GM18868 (cell line): ENCODE measurements around the gene TGFBI.
A peak's percentile ranks its signal among the peaks of the same experiment; 100 is the strongest.

Source experiments
- ATAC-seq: cut with Tn5 transposase; IDR thresholded peaks from one replicate; pipeline ENCODE4 v1.9.1; 2021; ENCODE audit warnings: mild to moderate bottlenecking, moderate library complexity; ENCODE audit not compliant: unreplicated experiment

TGFBI gene

DNA sequence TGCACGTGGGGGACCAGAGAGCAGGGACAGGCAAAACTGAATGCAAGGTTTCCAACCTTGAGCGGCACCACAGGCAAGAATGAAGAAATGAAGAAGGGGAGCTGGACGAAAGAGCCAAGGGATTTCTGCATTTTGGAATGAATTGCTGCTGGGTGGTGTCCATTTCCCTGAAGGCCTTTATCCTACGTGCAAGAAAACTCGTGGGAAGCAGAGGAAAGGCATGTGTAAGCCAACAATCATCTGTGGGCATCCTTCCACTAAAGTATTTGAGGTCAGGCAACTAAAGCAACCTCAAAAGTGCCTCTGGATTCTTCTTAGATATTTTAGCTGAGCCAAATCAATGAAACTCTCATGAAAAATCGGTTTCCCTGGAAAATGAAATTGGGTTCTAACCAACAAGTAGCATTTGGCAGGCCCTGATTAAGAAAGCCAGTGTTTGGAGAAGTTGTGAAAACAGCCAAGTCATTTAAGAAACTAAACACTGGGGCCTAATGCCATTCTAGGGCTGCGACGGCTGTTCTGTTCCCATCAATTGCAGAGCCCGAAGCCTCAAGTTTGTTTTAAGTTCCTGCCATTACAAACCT lies 4.7 kb upstream of the TGFBI start:
- no peak for ATAC-seq

DNA sequence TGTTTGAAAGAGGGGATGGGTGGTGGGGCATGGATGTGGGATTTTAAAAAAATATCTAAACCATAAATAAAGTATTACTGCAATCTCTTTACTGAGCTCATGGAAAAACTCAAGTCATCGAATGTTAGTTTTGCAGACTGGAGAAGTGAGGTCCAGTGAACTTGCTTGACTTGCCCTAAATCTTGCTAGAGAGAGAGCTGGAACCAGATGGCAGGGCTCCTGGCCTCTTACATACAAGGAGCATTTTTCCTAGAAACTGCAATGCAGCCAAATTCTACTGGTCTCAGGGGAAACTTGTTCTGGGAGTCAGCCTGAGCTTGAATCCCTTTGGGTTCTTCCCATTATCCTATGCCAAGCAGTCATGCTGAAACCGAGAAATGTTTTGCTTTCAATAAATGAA lies 2.9 kb upstream of the TGFBI start:
- no peak for ATAC-seq

DNA sequence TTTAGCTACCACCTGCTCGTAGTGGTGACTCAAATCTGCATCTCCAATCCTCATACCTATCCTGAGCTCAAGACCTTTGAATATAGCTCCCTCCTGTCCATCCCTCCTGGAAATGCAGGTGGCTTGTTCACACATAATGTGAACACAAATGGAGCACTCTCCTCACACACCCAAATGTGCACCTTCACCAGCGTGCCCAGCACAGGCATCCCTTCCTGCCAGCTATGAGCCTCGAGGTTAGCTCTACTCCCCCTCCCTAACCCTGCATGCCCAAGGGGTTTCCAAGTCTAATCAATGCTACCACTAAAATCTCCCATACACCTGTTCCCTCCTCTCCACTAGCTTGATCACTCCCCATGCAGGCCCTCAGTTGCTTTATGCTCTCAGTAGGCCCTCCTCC lies 2.2 kb upstream of the TGFBI start:
- no peak for ATAC-seq

DNA sequence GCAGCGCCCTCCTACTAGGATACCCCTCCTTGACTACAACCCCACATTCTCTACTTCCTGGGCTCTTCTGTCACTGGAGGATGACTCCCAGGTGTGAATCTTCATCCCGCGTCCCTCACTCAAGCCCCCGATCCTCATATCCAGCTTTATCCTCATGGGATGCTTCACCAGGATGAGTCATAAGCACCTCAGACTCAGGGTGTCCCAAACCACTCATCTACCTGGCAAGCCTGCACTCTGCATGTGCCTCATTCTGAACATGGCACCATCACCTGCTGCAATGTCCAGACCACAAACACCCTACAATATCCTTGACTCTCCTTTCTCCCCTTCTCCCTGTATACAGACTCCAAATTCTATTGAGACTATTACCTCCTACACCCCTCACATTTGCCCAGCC lies 1.5 kb upstream of the TGFBI start:
- no peak for ATAC-seq

DNA sequence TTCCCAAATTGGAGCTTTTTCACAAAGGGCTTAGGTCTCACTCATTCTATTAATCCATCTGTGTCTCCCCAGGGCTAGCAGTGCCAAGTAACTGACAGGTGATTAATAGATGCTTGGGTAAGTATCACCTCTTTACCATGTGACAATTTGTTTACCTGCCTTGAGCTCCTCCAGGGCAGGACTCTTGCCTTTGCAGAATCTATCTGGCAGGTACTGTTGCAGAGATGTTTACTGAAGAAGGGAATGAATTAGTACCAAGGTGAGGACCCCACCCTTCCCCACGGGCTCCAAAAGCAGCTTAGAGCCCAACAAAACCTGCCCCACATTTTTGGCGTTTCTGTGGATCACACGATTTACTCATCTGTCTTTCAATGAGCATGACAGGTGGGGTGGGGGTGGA lies 698 bp upstream of the TGFBI start:
- no peak for ATAC-seq

DNA sequence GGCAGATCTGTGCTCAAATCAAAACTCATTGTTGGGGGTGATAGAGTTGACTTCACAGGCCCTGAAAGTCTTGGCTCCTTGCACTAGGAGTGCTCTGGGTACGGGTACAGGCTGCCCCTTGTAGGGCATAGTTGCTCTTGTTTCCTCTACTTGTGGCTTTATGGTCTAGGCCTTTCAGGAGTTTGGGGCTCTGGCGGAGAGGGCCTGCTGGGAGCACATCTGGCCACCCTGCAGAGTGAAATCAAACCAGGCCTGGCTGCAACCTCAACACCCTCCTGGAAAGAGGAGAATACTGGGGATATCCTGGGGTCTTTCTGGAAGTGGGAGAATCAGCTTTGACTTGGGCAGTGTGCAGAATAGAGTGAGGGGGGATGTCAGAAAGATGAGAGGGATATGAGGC lies 1.5 kb downstream of the TGFBI start:
- no peak for ATAC-seq

DNA sequence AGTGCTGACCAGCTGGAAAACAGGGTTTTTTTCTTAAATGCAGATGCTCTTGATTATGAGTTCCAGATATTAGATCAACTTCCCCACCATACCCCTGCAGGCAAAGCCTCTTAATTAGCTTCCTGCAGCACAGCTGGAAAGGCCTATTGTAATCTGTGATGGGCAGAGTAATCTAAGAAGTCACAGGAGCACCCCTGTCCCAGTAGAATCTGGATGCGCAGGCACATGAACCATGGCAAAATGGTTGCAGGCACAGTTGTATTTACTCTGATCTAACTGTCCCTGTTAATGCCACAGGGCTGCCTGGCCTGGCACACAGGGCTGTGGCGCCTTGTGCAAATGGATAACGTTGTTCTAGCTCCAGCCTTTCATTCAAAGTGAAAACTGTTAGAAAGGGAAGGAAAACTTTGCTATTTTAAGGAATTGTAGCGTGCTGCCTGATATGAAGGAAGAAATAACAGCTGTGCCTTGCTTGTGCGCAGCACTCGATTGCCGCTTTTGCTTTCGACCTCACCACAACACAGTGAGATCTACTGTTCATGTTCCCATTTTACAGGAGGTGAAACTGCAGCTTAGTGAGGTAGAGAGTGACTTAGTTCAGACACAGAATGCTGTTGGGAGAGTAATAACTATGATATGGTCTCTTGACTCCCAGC lies 2.3 kb downstream of the TGFBI start:
- peak; percentile 80 for ATAC-seq

DNA sequence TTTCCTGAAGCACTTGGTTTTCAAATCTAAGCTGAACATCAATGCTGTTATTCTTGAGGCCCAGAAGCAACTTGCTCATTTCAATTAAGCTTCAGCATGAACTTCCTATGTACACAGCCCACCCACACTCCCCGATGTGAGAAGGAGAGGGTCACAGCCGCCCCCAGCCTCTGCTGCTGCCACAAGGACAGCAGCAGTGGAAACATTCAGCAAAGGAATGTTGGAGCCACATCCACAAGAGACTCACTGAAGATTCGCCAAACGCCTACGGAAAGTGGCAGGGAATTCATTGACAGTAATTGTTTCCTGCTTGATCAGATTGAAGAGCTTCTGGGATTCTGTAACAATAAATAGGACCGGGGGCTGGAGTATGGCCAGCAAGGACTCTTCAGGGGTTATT lies 2.9 kb downstream of the TGFBI start:
- no peak for ATAC-seq

DNA sequence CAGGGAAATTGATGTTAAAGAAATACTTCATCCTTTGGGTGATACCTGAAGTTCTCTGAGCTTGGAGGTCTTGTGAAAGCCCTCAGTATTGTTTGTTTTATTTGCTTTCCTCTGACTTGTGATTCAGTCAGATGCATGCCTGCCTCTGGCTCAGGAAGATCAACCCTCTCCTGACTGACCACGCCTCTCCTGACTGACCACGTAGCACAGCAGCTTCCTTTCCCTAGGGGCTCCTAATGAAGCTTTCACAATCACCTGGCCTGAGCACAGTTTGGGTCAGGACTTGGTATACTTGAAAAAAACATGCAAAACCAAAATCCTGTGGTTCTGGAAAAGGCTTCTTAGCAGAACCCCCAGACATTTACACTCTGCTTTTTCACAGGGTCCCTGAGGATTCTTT lies 3.8 kb downstream of the TGFBI start:
- ATAC-seq, result no peak

DNA sequence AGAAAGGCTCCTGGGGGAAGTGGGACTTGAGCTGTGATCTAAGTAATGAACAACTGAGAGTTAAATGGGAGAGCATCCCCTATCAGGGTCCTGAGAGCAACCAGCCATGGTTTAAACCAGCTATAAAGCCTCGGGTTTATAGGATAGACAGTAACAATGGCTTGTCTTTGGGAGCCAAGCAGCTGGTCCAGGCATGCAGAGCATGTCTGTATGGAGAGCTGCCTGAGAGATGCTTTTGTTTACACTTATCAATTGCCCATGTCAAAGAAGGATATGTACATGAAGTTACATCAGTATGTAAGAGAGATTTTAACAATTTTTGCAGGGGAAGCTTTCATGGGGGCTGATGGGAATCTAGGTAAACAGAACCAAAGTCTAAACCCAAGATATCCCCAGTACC lies 4.4 kb downstream of the TGFBI start:
- ATAC-seq, result no peak

DNA sequence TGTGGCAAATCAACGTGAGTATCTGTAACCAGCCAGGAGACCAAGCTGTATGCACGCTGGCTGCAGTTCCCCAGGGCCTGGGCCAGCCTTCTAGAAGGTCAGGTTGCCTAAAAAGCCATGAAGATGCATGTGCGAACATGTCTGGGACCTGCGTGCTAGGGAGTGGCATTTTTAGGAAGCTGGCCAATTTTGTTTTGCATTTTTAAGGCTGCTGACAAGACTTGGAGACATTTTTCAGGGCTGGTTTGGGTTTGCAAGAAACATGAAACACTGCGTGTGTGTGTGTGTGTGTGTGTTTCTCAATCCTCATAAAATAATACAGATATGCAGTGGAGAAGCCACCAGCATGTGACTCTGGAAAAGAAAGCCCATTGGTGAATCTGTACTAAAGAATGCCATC lies 5.1 kb downstream of the TGFBI start:
- no peak for ATAC-seq

DNA sequence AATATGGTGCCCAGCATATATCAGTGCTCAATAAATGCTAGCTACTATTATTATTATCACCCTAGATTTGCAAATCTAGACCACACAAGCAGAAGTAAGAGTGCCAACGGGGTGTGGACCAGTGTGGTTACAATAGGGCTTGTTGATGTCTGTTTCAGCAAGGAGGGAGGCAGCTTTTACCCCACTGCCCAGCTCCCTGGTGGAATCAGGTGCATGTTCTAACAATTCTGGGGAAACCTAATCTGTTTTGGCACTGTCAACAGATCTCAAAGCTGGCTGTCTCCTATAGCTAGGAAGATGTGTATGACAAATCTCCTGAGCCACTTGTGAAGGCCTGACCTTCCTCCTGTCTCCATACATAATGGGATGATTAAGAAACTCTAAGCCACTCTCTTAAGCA lies 5.7 kb downstream of the TGFBI start:
- ATAC-seq, result no peak

DNA sequence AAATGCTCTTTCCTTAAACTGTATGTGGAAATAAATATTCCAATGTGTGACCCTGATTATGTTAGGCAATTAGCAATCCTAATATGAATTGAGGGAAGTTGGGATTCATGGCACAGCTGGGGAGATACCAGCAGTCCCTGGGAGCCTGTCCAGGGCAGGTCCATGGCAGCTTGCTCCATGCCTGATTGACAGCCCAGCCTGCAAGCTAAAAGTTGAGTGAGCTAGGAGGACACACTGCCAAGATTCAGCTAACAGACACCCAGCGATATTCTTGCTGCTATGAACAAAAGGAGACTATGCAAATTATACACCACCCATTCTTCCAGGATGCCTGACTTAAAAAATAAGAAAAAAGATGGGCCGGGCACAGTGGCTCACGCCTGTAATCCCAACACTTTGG lies 6.2 kb downstream of the TGFBI start:
- no peak for ATAC-seq

DNA sequence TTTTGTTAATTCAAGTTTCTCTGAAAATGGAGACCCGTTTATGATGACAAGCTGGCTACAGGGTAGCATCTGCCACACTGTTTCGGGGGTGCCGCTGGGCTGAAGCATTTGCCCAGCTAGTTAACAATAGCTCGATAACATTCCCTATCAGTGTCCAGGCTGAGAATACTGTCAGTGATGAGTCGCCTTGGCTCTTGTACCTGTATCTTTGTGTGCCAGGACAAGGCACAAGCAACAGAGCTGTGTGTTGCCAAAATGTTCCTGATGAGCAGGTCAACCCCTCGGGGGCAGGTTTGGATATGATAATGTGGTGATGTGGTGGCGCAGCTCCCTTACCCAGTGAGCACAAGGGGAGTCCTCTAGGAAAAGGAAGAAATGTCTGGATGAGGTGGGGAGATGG lies 7.0 kb downstream of the TGFBI start:
- ATAC-seq, result no peak

DNA sequence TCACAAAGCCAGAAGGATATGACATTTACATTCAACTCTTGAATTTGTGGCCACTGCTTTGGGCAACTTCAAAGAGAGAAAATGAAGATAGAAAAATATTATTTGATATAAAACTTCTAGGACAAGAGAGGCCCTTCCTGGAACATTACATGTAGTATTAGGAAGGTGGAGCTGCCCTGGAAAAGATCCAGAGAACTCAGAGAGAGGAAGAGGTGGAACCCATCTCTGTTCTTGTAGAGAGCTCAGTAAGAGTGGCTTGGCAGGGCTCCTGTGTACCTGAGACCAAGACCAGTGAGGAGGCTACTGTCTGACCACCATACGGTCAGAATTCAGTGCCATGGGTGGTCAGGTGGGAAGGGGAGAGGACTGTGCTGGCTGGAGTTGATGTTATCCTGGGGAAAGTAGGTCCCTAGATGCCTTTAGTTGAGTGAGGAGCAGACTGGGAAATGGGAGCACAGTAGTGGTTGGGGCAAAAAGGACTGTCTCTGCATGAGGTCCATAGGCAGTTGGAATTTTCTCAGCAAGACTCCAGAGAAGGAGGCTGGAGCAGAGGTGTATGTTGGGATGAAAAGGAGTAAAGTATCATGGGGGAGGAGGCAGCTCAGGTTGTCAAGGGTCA lies 7.6 kb downstream of the TGFBI start:
- no peak for ATAC-seq

DNA sequence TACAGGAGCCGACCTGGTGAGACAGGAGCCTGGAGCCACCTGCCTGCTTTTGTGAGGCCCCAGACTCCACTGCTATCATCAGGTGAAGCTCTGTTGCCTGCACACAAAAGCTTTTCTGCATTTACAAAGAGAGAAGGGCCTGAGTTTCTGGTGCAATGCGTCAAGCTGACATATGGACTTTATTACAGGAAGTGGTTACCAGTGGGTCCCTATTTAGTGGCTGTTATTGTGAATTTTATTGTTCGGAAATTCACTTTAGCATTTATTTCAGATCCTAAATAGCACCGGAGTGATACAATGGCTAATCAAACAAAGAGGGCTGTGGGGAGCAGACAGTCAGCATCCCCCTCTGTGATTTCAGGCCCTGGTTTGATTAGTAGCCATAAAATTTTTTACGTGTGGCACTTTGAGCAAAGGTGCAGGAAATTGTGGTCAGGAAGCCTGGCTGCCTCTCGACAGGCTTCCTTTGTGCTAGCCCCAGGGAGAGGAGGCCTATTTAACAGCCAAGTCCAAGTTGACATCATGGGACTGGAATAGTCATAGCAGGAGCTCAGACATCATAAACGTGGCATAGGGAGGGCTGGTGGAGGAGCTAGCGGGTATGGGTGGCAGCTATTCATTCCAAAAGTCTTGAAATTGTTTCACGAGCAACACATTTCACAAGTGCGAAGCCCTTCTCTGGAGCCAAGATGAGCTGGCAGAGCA lies 8.4 kb downstream of the TGFBI start:
- ATAC-seq, result peak; percentile 87

DNA sequence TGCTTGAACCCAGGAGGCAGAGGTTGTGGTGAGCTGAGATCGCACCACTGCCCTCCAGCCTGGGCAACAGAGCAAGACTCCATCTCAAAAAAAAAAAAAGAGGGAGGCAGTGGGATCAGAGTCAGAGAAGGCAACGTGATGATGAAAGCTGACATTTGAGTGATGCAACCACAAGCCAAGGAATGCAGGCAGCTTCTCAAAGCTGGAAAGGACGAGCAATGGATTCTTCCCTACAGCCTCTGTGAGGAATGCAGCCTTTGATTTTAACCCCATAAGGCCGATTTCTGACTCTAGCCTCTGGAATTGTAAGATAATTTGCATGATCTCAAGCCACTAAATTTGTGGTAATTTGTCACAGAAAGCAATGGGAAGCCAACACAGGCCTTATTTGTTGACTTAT lies 9.8 kb downstream of the TGFBI start:
- no peak for ATAC-seq

DNA sequence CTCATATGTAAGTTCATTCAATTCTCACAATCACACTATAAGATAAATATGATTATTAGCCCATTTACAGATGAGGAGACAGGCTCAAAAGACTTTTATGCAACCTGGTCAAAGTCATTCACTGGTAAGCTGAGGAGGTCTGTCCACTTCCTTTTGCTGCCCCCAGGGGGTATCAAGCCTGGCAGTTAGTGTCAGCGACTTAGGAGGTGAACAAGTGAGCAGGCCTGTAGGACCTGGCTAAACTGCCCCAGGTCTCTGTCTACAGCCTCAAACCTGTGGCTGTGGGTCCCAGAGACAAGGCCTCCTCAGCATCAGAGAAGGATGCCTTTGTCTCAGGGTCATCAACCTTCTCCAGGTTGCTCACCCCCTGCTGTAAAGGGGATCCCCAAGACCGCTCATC lies 10.4 kb downstream of the TGFBI start:
- no peak for ATAC-seq

DNA sequence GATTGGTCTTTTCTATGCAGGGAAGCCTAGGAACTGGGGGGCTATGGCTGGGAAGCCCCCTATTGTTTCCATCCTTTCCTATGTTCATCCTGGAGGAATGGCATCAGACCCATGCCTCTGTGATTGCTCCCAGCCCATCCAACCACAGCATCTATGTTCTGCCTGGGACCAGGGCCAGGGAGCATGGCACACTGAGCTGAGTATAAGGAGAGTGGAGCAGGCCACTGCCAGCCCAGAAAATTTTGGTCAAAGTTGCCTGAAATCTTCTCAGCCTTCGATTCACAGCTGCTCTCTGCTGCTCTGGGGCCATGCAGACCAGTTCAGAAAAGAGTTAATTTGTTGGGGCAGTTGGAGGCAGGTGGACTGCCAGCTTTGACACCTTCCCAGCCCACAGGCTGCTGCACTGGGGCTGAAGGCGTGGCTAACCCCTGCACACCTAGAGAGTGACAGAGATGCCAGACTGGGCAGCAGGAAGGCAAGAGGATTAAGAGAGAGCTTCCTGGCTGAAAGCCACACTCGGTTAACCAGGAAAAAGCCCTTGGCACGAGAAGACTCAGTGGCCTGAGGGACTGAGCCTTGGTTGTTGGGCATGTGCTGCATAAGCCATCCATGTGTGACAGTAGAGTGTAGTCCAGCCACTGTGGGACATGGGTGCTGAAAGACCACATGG lies 12.1 kb downstream of the TGFBI start:
- no peak for ATAC-seq

DNA sequence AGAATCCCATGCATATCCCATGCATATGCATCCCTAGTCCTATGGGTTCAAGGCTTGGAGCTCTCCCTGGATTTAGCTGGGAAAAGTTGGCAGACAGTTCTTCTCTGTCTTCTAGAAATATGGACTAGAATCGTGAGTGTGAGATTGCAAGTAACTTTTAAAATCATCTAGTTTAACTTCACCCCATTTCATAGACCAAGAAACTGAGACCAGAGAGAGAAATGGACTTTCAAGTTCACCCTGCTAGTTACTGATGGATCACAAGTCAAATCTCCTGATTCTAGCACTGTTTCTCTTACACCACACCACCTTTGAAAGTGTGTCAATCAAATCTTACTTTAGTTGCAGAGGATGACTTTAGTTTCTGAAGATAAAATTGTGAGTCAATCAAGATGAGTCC lies 13.4 kb downstream of the TGFBI start:
- ATAC-seq, result no peak

DNA sequence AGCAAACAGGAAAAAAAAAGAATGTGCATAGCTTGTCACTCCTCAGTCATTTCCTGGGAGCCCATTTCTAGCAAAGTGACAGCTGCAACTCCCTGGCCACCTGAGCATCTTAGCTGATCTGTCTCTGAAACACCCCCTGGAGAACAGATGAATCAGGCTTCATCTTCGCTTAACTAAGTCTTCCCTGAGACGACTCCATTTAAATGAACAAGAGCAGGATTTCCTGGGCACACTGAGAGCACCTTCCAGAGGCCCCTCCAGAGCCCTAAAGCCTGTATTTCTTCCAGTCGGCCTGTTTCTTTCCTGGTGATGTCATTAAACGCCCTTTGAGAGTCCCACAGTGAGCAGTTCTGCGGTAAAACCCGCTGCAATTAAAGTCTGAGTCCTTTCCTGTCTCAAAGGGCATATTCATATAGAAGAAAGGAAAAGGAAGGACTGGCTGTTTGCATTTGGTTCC lies 13.9 kb downstream of the TGFBI start:
- ATAC-seq, result no peak

DNA sequence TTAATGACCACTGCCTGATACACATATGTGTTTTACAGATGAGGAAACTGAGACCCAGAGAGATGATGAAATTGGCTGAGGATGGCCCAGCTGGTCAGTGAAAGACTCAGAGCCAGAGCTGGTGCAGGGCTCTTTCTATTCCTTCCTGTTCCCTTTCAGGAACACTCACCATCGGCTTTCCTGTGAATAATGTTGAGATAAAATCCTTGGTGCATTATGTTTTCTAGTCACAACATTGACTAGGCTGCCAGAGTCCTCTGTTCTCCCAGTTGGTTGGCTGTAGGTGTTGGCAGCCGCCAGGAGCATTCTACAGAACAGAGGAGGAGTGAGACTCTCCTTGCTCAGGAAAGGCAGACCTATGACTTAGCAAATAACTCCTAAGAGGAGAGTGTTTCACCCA lies 14.8 kb downstream of the TGFBI start:
- no peak for ATAC-seq
